HepG2 (cell line): ENCODE measurements around the gene TSPAN2. TPM values are rescaled to one million over a fixed set of nuclear protein-coding genes. Genes with fewer than 3 reads are reported as not detected.

Experiments used
- ATAC-seq: fragments of 200-7000 bp; cut with Tn5 transposase; 3 replicates; pipeline ENCODE4 v1.9.1; 2020; ENCODE audit warnings: mild to moderate bottlenecking, moderate library complexity
- BruUV-seq: library from RNA; stranded (reverse); fragments of 400-500 nt; replicated peaks from 2 replicates; lab custom pipeline; 2021; lab: Mats Ljungman, UMichigan
- CTCF ChIA-PET: fragments of 300-600 bp; formaldehyde crosslinking; extraction: SDS; loops from one replicate; lab custom pipeline; 2021; ENCODE audit warnings: low total read pairs, inconsistent platforms, low intra/inter-chr PET ratio; lab: Yijun Ruan, JAX
- POLR2A ChIA-PET: fragments of 350-600 bp; sonication (Branson Sonifier 250); formaldehyde crosslinking; loops from one replicate; lab custom pipeline; 2020; ENCODE audit warnings: antibody characterized with exemption, inconsistent platforms; lab: Yijun Ruan, JAX
- DNase-seq: peaks from one replicate; pipeline ENCODE4 v3.0.0-alpha.2; 2015; ENCODE audit warnings: low spot score
- FAIRE-seq: peaks from 3 replicates; lab custom pipeline; 2011; peaks lifted over from hg19 to GRCh38; lab: Jason Lieb, UNC
- H2AFZ ChIP-seq: one replicate; pipeline ENCODE4 v1.6.1; 2011; ENCODE audit warnings: low read length, inconsistent platforms
- H3K27ac ChIP-seq: fragments of 300-600 bp; 3 replicates; pipeline ENCODE4 v1.8.0; 2011; ENCODE audit warnings: mixed run types, mild to moderate bottlenecking, mixed read lengths, low read length, inconsistent platforms; ENCODE audit not compliant: insufficient read depth; ENCODE audit errors: extremely low read length
- H3K27me3 ChIP-seq, 2 experiments: fragments of 200-600 bp in 1 of 2; 2 replicates in 1 of 2; 3 replicates in 1 of 2; pipeline versions ENCODE4 v1.6.0 to v1.8.0; 2011; ENCODE audit warnings: low read length in 2 of 2, mild to moderate bottlenecking in 2 of 2, moderate library complexity in 2 of 2, inconsistent platforms in 1 of 2; ENCODE audit not compliant: insufficient read depth in 2 of 2, control insufficient read depth in 1 of 2
- H3K36me3 ChIP-seq, 2 experiments: fragments of 200-600 bp in 1 of 2; replicated peaks in 1 of 2; 2 replicates in 1 of 2; 3 replicates in 1 of 2; pipeline versions ENCODE4 v1.5.1 to v1.8.0; 2011; ENCODE audit warnings: low read length in 2 of 2, inconsistent platforms in 1 of 2; ENCODE audit not compliant: insufficient read depth in 2 of 2, control insufficient read depth in 1 of 2
- H3K4me1 ChIP-seq: 2 replicates; pipeline ENCODE4 v1.5.1; 2012; ENCODE audit warnings: low read length, inconsistent platforms; ENCODE audit not compliant: insufficient read depth
- H3K4me2 ChIP-seq: 2 replicates; pipeline ENCODE4 v1.6.0; 2011; ENCODE audit warnings: low read depth, low read length, inconsistent platforms
- H3K4me3 ChIP-seq, 3 experiments: fragments of 200-600 bp in 1 of 3; sonication (generic), shearing (Covaris generic) in 1 of 3; replicated peaks in 1 of 3; 2 replicates each; pipeline ENCODE4 v1.5.1; 2011 to 2016; ENCODE audit warnings: low read length in 3 of 3, inconsistent platforms in 2 of 3, low read depth in 2 of 3, mild to moderate bottlenecking in 2 of 3, control low read depth in 1 of 3, mixed read lengths in 1 of 3; ENCODE audit not compliant: insufficient read depth in 1 of 3
- H3K79me2 ChIP-seq: one replicate; pipeline ENCODE4 v1.6.1; 2011; ENCODE audit warnings: low read length, inconsistent platforms; ENCODE audit not compliant: insufficient read depth
- H3K9ac ChIP-seq: 2 replicates; pipeline ENCODE4 v1.6.0; 2011; ENCODE audit warnings: mild to moderate bottlenecking, low read depth, low read length, inconsistent platforms; ENCODE audit not compliant: insufficient read depth
- H3K9me3 ChIP-seq: 2 replicates; pipeline ENCODE4 v1.5.1; 2012; ENCODE audit warnings: mild to moderate bottlenecking, low read length
- H4K20me1 ChIP-seq: 2 replicates; pipeline ENCODE4 v1.6.0; 2011; ENCODE audit warnings: inconsistent platforms, mild to moderate bottlenecking, low read length, moderate library complexity; ENCODE audit not compliant: insufficient read depth
- CEBPG ChIP-seq: IDR thresholded peaks from 2 replicates; pipeline ENCODE4 v1.6.1; 2016
- IRF1 ChIP-seq: sonication (generic); formaldehyde crosslinking; IDR thresholded peaks from 2 replicates; pipeline ENCODE4 v1.4.0; 2020; ENCODE audit warnings: low read depth, mild to moderate bottlenecking, missing genetic modification reagents
- RBM39 ChIP-seq: fragments of 200-400 bp; formaldehyde crosslinking; IDR thresholded peaks from one replicate; pipeline ENCODE4 v1.6.1; 2018; ENCODE audit warnings: antibody characterized with exemption, mild to moderate bottlenecking, low read depth, low read length; ENCODE audit not compliant: poor library complexity, severe bottlenecking
- THRA ChIP-seq: sonication (generic); formaldehyde crosslinking; IDR thresholded peaks from 2 replicates; pipeline ENCODE4 v1.4.0; 2020; ENCODE audit warnings: missing genetic modification reagents, borderline replicate concordance
- YEATS4 ChIP-seq: sonication (generic); formaldehyde crosslinking; IDR thresholded peaks from 2 replicates; pipeline ENCODE4 v1.4.0; 2020; ENCODE audit warnings: missing genetic modification reagents, borderline replicate concordance
- WGBS: methylation state at CpG from one replicate; pipeline ENCODE4 v1.1.6; 2017; ENCODE audit warnings: low lambda C conversion rate; 5-methylcytosine and 5-hydroxymethylcytosine counted together
- in situ Hi-C: cut with HindIII; loops from 2 replicates; pipeline ENCODE4 v1.10.0; 2017; ENCODE audit warnings: low pct_unique_long_range_greater_than_20kb; ENCODE audit not compliant: extremely low pct_ligation_motif_present
- intact Hi-C: fragments of 100-400 bp; cut with micrococcal nuclease; formaldehyde crosslinking; loops from one replicate; pipeline ENCODE4 v1.10.0; 2022; ENCODE audit not compliant: unreplicated experiment
- polyA plus RNA-seq, 8 experiments: library from polyadenylated mRNA; depleted of rRNA in 3 of 8; stranded (reverse) in 7 of 8; unstranded in 1 of 8; fragments of >200 nt; fragmentation: Illumina TruSeq in 4 of 8; extraction: Trizol in 4 of 8; gene quantifications; 2 replicates each; pipeline versions ENCODE4 v1.2.1 to v1.2.3, GENCODE V29; 2011 to 2016; ENCODE audit warnings: low read depth in 4 of 8, missing spikeins in 1 of 8, mixed read lengths in 1 of 8; ENCODE audit not compliant: insufficient read depth in 1 of 8
- total RNA-seq, 5 experiments: library from RNA; depleted of rRNA; stranded (reverse); fragments of >200 nt; fragmentation: Illumina TruSeq; extraction: Trizol; gene quantifications; 2 replicates each; pipeline ENCODE4 v1.2.3, GENCODE V29; 2016; ENCODE audit warnings: low read depth in 1 of 5

The TSPAN2 gene
- total and polyA plus RNA-seq, 2 of the 13 experiments (the other 11 are each of a cell fraction or from before 2014, with no cell fraction given) = not detected

GRCh38 chr1:115077286-115077983 lies 11.9 kb downstream of the TSPAN2 start:
- H3K4me3 ChIP-seq = no peak overlapping the region
- BruUV-seq = no TSS peak
- POLR2A ChIA-PET = no interaction called here
- ATAC-seq = no peak
- TF ChIP-seq THRA (no peak), IRF1 (CRISPR knock-in tag) (no peak), CEBPG (CRISPR knock-in tag) (no peak), RBM39 (no peak), YEATS4 (CRISPR knock-in tag) (no peak)
- TF ChIP-seq, all 625 proteins: peak for 0
- intact Hi-C loops = no loop called here
- DNase-seq (no peak), FAIRE-seq (no peak)
- in situ Hi-C loops = no loop called here
- Histone ChIP-seq H4K20me1 (no peaks in the 10 kb centered on the region), H3K27ac (no peak overlapping the region), H3K36me3 (no peaks in the 10 kb centered on the region), H3K4me2 (no peak overlapping the region), H3K4me1 (no peaks in the 10 kb centered on the region), H3K79me2 (no peaks in the 10 kb centered on the region), H2AFZ (no peak overlapping the region), H3K9ac (no peak overlapping the region), H3K9me3 (no peaks in the 10 kb centered on the region), H3K27me3 (peaks cover 2 to 16% of the 10 kb centered on the region in 2 experiments)
- WGBS = 22% methylated on average over 5 of the region's 5 CpGs
- CTCF ChIA-PET = no interaction called here
